Activated T-helper 17 cell treated with anti-CD3 and anti-CD28 coated beads, Interleukin-2, amount 50 U/mL, for 72 hours (primary cell): ENCODE data around the gene FMN1. TPM values are rescaled to one million over a fixed set of nuclear protein-coding genes. Genes with fewer than 3 reads are reported as not detected.

Experiments
- ATAC-seq: fragments of 150-1000 bp; cut with Tn5 transposase; replicated peaks from 2 replicates; pipeline ENCODE4 v1.10.0; 2021; ENCODE audit warnings: mild to moderate bottlenecking, moderate library complexity
- H3K27ac Mint-ChIP-seq: one replicate; pipeline ENCODE4 v1.8.0; 2022; ENCODE audit warnings: mixed read lengths
- H3K27me3 Mint-ChIP-seq: one replicate; pipeline ENCODE4 v1.8.0; 2022; ENCODE audit warnings: mixed read lengths
- H3K36me3 Mint-ChIP-seq: one replicate; pipeline ENCODE4 v1.8.0; 2022; ENCODE audit warnings: low read depth, mild to moderate bottlenecking, mixed read lengths
- H3K4me1 Mint-ChIP-seq: one replicate; pipeline ENCODE4 v1.8.0; 2022; ENCODE audit warnings: mixed read lengths
- H3K4me3 Mint-ChIP-seq: one replicate; pipeline ENCODE4 v1.8.0; 2022; ENCODE audit warnings: mild to moderate bottlenecking, mixed read lengths
- H3K9me3 Mint-ChIP-seq: one replicate; pipeline ENCODE4 v1.8.0; 2022; ENCODE audit warnings: mixed read lengths
- total RNA-seq, 2 donors: library from RNA; stranded (reverse); gene quantifications; one replicate each; pipeline ENCODE4 v1.2.3, GENCODE V29; 2022

The FMN1 gene
- total RNA-seq, 2 donors from 2014 or later, result 1.0 to 2.0 TPM

DNA sequence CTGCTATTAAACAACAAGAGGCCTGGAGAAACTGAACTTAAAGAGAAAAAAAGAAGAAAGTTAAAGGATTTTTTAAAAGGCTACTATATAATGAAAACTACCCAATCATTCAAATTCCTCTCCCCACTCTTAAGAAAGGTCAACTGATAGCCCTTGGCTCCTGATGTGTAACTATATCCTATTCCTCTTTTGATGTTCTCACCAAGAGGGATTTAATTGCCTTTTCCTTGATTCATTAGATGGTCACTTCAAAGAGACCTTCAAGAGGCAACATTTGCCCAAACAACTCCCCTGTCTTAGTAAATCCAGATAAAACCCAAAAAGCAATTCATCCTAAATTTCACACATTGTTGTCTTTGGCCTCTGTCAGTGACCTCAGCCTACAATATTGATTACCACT is 86.0 kb downstream of the FMN1 start:
- H3K9me3 Mint-ChIP-seq, result peaks cover 11% of the 10 kb centered on the region
- H3K4me3 Mint-ChIP-seq, result no peak overlapping the region
- H3K27ac Mint-ChIP-seq, result no peak overlapping the region
- H3K27me3 Mint-ChIP-seq, result no peaks in the 10 kb centered on the region
- H3K4me1 Mint-ChIP-seq, result peaks cover 4% of the 10 kb centered on the region
- ATAC-seq, result no peak
- no peaks in the 10 kb centered on the region for H3K36me3 Mint-ChIP-seq

GRCh38 chr15:33107950-33108349 is 86.6 kb downstream of the FMN1 start:
- Mint-ChIP-seq H3K9me3 (peaks cover 11% of the 10 kb centered on the region), H3K27me3 (no peaks in the 10 kb centered on the region), H3K4me1 (peaks cover 4% of the 10 kb centered on the region), H3K36me3 (no peaks in the 10 kb centered on the region), H3K4me3 (no peak overlapping the region), H3K27ac (no peak overlapping the region)
- ATAC-seq, result no peak

DNA sequence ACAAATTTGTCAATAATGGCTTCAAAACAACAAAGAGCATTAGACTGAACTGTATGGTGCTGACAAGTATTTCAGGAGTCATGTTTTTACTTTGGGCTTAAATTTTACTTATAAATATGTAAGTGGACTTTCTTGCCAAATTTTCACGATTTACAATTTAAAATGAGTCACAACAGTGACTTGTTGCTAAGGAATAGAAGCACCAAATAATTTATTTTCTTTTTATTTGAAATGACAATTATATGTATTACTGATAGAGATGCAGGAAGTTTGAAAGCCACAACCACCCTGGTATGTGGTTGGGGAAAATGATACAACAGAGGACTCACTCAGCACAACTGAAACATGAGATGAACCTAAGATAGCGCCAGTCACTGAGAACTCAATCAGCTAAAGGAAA is 90.3 kb downstream of the FMN1 start:
- Mint-ChIP-seq H3K9me3 (peaks cover 11% of the 10 kb centered on the region), H3K4me3 (peak overlapping the region; percentile 48), H3K27me3 (no peaks in the 10 kb centered on the region), H3K4me1 (peaks cover 4% of the 10 kb centered on the region), H3K36me3 (no peaks in the 10 kb centered on the region), H3K27ac (peak overlapping the region; percentile 20)
- peak; percentile 100 for ATAC-seq

GRCh38 chr15:33101036-33101435 is 93.5 kb downstream of the FMN1 start:
- ATAC-seq, result no peak
- H3K4me1 Mint-ChIP-seq, result peaks cover 4% of the 10 kb centered on the region
- no peaks in the 10 kb centered on the region for H3K9me3 Mint-ChIP-seq
- no peaks in the 10 kb centered on the region for H3K27me3 Mint-ChIP-seq
- no peaks in the 10 kb centered on the region for H3K36me3 Mint-ChIP-seq
- H3K4me3 Mint-ChIP-seq, result no peak overlapping the region
- no peak overlapping the region for H3K27ac Mint-ChIP-seq

GRCh38 chr15:33100314-33100713 is 94.2 kb downstream of the FMN1 start:
- Mint-ChIP-seq H3K4me3 (no peak overlapping the region), H3K36me3 (no peaks in the 10 kb centered on the region), H3K27me3 (no peaks in the 10 kb centered on the region), H3K27ac (no peak overlapping the region), H3K9me3 (no peaks in the 10 kb centered on the region), H3K4me1 (peaks cover 4% of the 10 kb centered on the region)
- no peak for ATAC-seq

GRCh38 chr15:33099739-33100138 is 94.8 kb downstream of the FMN1 start:
- H3K9me3 Mint-ChIP-seq, result no peaks in the 10 kb centered on the region
- no peak overlapping the region for H3K4me3 Mint-ChIP-seq
- no peaks in the 10 kb centered on the region for H3K36me3 Mint-ChIP-seq
- H3K27me3 Mint-ChIP-seq, result no peaks in the 10 kb centered on the region
- H3K4me1 Mint-ChIP-seq, result peaks cover 4% of the 10 kb centered on the region
- no peak for ATAC-seq
- no peak overlapping the region for H3K27ac Mint-ChIP-seq

DNA sequence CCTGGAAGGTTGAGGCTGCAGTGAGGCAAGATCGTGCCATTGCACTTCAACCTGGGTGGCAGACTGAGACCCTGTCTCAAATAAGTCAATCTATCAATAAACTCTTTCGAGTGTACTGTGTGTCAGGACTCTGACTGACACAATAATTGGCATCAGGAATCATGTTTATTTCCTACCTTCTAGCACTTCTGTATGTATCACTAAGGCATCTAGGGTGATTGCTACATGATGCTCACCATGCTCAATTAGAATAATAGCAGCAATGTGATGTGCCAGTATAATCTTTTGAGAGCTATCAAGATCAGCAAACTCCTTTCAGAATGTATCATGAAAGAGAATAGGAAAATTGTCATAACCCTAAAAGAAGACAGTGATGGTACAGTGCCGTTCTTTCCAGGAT is 95.3 kb downstream of the FMN1 start:
- H3K27me3 Mint-ChIP-seq, result no peaks in the 10 kb centered on the region
- ATAC-seq, result no peak
- H3K4me3 Mint-ChIP-seq, result no peak overlapping the region
- H3K9me3 Mint-ChIP-seq, result no peaks in the 10 kb centered on the region
- H3K36me3 Mint-ChIP-seq, result no peaks in the 10 kb centered on the region
- no peak overlapping the region for H3K27ac Mint-ChIP-seq
- H3K4me1 Mint-ChIP-seq, result no peaks in the 10 kb centered on the region

GRCh38 chr15:33098094-33099058 is 96.1 kb downstream of the FMN1 start:
- Mint-ChIP-seq H3K27me3 (no peaks in the 10 kb centered on the region), H3K4me3 (no peak overlapping the region), H3K36me3 (no peaks in the 10 kb centered on the region), H3K27ac (no peak overlapping the region), H3K9me3 (no peaks in the 10 kb centered on the region), H3K4me1 (no peaks in the 10 kb centered on the region)
- ATAC-seq, result no peak

GRCh38 chr15:33096134-33096533 is 98.4 kb downstream of the FMN1 start:
- Mint-ChIP-seq H3K27me3 (no peaks in the 10 kb centered on the region), H3K9me3 (no peaks in the 10 kb centered on the region), H3K27ac (no peak overlapping the region), H3K4me3 (no peak overlapping the region), H3K36me3 (no peaks in the 10 kb centered on the region), H3K4me1 (peaks cover 6% of the 10 kb centered on the region)
- no peak for ATAC-seq

DNA sequence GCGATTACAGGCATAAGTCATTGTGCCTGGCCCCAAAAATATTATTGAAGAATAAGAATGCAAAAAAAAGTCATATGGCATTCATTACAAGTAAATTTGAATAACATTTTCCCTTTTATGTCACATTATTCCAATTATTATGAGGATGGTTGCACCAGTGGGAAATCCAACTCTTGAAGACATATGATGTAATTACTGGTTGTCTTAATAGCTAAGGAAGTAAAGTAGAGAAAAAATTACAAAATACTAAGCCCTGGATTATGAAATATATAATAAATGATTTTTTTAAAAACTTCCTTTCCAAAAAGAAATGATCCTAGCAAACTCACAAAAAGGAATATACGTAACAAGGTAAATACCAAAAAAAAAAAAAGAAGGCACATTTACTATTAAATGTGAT is 98.9 kb downstream of the FMN1 start:
- Mint-ChIP-seq H3K27me3 (no peaks in the 10 kb centered on the region), H3K4me3 (no peak overlapping the region), H3K36me3 (no peaks in the 10 kb centered on the region), H3K9me3 (no peaks in the 10 kb centered on the region), H3K4me1 (peaks cover 8% of the 10 kb centered on the region), H3K27ac (no peak overlapping the region)
- ATAC-seq, result no peak

DNA sequence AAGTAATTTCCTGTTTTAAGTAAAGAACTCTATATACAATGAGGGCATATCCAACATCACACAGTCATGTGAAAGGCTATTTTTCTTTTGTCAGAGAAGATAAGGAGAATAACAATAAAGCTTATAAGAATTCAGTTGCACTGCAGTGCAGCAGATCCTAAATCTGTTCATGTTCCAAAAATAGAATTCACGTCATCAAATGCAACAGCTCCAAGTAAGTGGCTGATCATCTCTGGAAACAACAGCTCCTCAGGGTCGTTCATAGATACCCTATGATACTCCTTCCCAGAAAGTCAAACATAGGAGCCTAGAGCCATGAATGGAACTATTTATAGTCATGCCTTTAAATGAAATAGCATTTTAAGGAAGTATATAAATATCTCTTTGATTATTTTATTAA is 100.2 kb downstream of the FMN1 start:
- no peaks in the 10 kb centered on the region for H3K27me3 Mint-ChIP-seq

DNA sequence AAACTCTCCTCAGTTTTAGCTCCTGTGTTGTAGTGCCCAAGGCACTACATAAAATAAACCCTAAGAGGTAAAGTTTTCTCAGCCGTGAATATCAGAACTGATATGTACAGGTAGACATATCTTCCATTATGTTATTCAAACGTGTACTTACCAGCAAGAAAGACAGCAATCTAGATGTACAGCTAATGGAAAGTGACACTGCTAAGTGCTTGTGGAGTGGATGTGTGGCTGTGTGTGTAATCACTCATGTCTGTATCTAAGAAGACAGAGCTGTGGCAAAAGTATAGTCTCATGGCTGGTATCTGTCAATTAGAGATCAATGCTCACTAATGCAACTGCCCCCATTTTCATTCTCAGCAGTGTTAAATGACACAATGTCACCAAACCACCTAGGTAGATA is 101.3 kb downstream of the FMN1 start:
- H3K4me3 Mint-ChIP-seq, result no peak overlapping the region
- no peak overlapping the region for H3K27ac Mint-ChIP-seq
- peak; percentile 25 for ATAC-seq
- no peaks in the 10 kb centered on the region for H3K36me3 Mint-ChIP-seq
- no peaks in the 10 kb centered on the region for H3K27me3 Mint-ChIP-seq
- H3K9me3 Mint-ChIP-seq, result no peaks in the 10 kb centered on the region
- peaks cover 13% of the 10 kb centered on the region for H3K4me1 Mint-ChIP-seq

More for the DNA sequence above, 100.2 kb downstream of the FMN1 start:
- Mint-ChIP-seq H3K36me3 (no peaks in the 10 kb centered on the region), H3K27ac (no peak overlapping the region), H3K9me3 (no peaks in the 10 kb centered on the region), H3K4me1 (peaks cover 13% of the 10 kb centered on the region), H3K4me3 (no peak overlapping the region)
- no peak for ATAC-seq

DNA sequence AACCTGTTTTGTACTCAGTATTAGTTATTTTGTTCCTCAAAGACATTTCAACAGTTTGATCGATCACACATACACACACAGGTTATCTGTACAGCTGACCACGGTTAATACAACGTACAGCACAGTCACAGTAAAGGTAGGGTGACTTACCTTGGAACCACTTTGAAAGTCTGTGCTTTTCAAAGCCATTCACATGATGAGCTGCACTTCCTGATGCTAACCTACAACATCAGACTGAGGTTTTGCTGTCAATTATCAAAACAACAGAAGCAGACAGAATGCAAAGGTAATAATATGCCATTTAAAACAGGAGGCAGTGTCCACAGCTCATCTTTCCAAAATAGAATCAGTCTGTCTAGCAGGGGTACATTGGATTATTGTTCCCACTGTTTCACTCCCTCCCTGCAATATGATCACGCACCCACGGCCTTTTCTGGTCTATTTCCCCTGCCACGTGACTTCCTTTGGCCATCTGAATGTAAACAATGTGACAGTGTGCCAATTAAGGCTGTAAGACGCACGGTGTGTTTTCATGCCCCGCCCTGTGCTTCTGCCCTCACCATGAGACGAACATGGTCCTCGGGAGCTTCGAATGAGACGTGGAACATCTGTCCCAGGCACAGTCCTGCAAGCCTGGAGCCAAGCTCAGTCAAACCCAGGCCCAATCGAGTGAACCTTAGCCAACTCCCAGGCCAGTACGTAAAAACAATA is 102.4 kb downstream of the FMN1 start:
- Mint-ChIP-seq H3K4me1 (peaks cover 14% of the 10 kb centered on the region), H3K27ac (no peak overlapping the region), H3K9me3 (no peaks in the 10 kb centered on the region), H3K36me3 (no peaks in the 10 kb centered on the region), H3K4me3 (peak overlapping the region; percentile 57), H3K27me3 (no peaks in the 10 kb centered on the region)
- peak; percentile 26 for ATAC-seq

- Mint-ChIP-seq H3K27me3 (no peaks in the 10 kb centered on the region), H3K9me3 (no peaks in the 10 kb centered on the region), H3K27ac (no peak overlapping the region), H3K36me3 (no peaks in the 10 kb centered on the region), H3K4me1 (peaks cover 19% of the 10 kb centered on the region), H3K4me3 (peak overlapping the region; percentile 57)
- peak; percentile 62 for ATAC-seq
These were observed 104.4 kb downstream of the FMN1 start for GRCh38 chr15:33089878-33090757.
